Glutamatergic neuron (in vitro differentiated cells): ENCODE measurements around the gene EEFSEC. TPM values are rescaled to one million over a fixed set of nuclear protein-coding genes. Genes with fewer than 3 reads are reported as not detected.

Experiments used
- DNase-seq: peaks from one replicate; pipeline ENCODE4 v3.0.0; 2022
- H3K27ac Mint-ChIP-seq: one replicate; pipeline ENCODE4 v1.8.0; 2020; ENCODE audit warnings: mild to moderate bottlenecking, mixed read lengths, inconsistent platforms; ENCODE audit not compliant: unreplicated experiment
- H3K27me3 Mint-ChIP-seq: one replicate; pipeline ENCODE4 v1.8.0; 2020; ENCODE audit warnings: mild to moderate bottlenecking, moderate library complexity, mixed read lengths, inconsistent platforms; ENCODE audit not compliant: unreplicated experiment
- H3K36me3 Mint-ChIP-seq: one replicate; pipeline ENCODE4 v1.8.0; 2020; ENCODE audit warnings: mild to moderate bottlenecking, mixed read lengths, inconsistent platforms; ENCODE audit not compliant: unreplicated experiment
- H3K4me1 Mint-ChIP-seq: one replicate; pipeline ENCODE4 v1.8.0; 2020; ENCODE audit warnings: mild to moderate bottlenecking, low read depth, mixed read lengths, inconsistent platforms; ENCODE audit not compliant: unreplicated experiment
- H3K4me3 Mint-ChIP-seq: one replicate; pipeline ENCODE4 v1.8.0; 2020; ENCODE audit warnings: mild to moderate bottlenecking, mixed read lengths, inconsistent platforms; ENCODE audit not compliant: unreplicated experiment
- H3K9me3 Mint-ChIP-seq: one replicate; pipeline ENCODE4 v1.8.0; 2020; ENCODE audit warnings: mild to moderate bottlenecking, moderate library complexity, mixed read lengths, inconsistent platforms; ENCODE audit not compliant: unreplicated experiment
- total RNA-seq: library from RNA; stranded (reverse); fragmentation: NEBNext Ultra II Directional; extraction: Animal tissue kit (Norgen Biotek cat#: 25700); gene quantifications from one replicate; pipeline ENCODE4 v1.2.1, GENCODE V29; 2021; ENCODE audit not compliant: unreplicated experiment
- TF ChIP-seq, protein P1 (sequence below): fragments of 200-600 bp; sonication (generic); IDR thresholded peaks from one replicate; pipeline ENCODE4 v1.5.0; 2021; ENCODE audit not compliant: partially characterized antibody, unreplicated experiment

Gene EEFSEC
- total RNA-seq, 1 donor from 2014 or later = 8.3 TPM

DNA sequence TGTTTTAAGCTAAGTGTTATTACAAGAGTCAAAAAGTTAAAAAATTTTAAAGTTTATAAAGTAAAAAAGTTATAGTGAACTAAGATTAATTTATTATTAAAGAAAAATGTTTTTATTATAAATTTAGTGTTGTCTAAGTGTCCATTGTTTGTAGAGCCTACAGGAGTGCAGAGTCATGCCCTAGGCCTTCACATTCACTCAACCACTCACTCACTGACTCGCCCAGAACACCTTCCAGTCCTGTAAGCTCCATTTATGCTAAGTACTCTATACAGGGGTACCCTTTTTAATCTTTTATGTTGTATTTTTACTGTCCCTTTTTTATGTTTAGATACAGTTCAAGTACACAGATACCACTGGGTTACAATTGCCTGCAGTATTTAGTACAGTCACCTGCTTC is 37.2 kb downstream of the EEFSEC start:
- Mint-ChIP-seq H3K4me3 (no peak overlapping the region), H3K9me3 (peaks cover 2% of the 10 kb centered on the region)
- TF ChIP-seq, protein P1, sequence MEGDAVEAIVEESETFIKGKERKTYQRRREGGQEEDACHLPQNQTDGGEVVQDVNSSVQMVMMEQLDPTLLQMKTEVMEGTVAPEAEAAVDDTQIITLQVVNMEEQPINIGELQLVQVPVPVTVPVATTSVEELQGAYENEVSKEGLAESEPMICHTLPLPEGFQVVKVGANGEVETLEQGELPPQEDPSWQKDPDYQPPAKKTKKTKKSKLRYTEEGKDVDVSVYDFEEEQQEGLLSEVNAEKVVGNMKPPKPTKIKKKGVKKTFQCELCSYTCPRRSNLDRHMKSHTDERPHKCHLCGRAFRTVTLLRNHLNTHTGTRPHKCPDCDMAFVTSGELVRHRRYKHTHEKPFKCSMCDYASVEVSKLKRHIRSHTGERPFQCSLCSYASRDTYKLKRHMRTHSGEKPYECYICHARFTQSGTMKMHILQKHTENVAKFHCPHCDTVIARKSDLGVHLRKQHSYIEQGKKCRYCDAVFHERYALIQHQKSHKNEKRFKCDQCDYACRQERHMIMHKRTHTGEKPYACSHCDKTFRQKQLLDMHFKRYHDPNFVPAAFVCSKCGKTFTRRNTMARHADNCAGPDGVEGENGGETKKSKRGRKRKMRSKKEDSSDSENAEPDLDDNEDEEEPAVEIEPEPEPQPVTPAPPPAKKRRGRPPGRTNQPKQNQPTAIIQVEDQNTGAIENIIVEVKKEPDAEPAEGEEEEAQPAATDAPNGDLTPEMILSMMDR = no peak

DNA sequence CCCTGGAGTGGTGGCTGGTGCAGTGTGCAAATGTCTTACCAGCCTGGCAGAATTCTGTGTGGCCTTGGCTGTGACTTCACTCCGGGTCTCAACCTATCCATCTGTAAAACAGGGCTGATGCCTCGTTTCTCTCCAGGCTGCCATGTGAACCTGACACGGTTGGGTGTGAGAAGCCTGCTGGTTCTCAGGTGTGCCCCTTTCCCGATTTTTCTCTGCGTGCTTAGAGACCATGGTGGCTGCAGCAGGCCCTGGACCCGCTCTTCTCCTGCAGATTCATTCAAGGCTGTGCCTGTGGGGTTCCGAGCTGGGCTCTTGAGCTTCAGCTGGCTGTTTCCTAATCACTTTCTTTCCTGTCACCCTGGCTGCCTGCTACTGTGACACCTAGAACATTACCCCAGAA is 38.9 kb downstream of the EEFSEC start:
- H3K27me3 Mint-ChIP-seq = peaks cover 3% of the 10 kb centered on the region
- H3K27ac Mint-ChIP-seq = no peak overlapping the region
- no peak overlapping the region for H3K4me3 Mint-ChIP-seq
- TF ChIP-seq, protein P1 = no peak
- no peaks in the 10 kb centered on the region for H3K9me3 Mint-ChIP-seq
- DNase-seq = no peak
- H3K36me3 Mint-ChIP-seq = no peaks in the 10 kb centered on the region
- peaks cover 18% of the 10 kb centered on the region for H3K4me1 Mint-ChIP-seq

More for the DNA sequence above, 37.2 kb downstream of the EEFSEC start:
- H3K27ac Mint-ChIP-seq = no peak overlapping the region
- H3K36me3 Mint-ChIP-seq = no peaks in the 10 kb centered on the region
- DNase-seq = no peak
- peaks cover 3% of the 10 kb centered on the region for H3K27me3 Mint-ChIP-seq
- peaks cover 14% of the 10 kb centered on the region for H3K4me1 Mint-ChIP-seq

- Mint-ChIP-seq H3K36me3 (no peaks in the 10 kb centered on the region), H3K9me3 (no peaks in the 10 kb centered on the region), H3K4me1 (peaks cover 13% of the 10 kb centered on the region), H3K27me3 (peaks cover 2% of the 10 kb centered on the region), H3K27ac (no peak overlapping the region), H3K4me3 (no peak overlapping the region)
- no peak for DNase-seq
- TF ChIP-seq, protein P1 = no peak
Measured at GRCh38 chr3:128193168-128193567, 39.9 kb downstream of the EEFSEC start.

DNA sequence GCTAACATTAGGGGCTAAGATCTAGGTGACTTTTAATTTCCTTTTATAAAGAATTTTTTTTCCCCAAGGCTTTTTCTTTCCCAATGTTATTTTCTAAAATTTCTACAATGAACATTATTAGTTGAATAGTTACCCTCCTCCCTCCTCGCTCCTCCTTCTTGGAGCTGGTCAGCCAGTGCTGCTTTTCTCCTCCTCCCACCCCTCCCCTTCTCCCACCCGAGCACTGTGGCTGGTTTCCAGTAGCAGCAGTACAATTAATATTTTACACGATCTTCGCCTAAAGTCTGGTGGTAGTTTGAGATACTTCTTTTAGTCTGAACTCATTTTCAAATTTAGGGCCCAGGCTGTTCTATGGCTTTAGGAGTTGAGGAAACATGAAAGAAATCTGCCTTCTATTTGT is 41.6 kb downstream of the EEFSEC start:
- DNase-seq = no peak
- TF ChIP-seq, protein P1 = no peak
- H3K4me1 Mint-ChIP-seq = peaks cover 13% of the 10 kb centered on the region
- H3K27ac Mint-ChIP-seq = no peak overlapping the region
- no peaks in the 10 kb centered on the region for H3K36me3 Mint-ChIP-seq
- peaks cover 2% of the 10 kb centered on the region for H3K27me3 Mint-ChIP-seq
- no peaks in the 10 kb centered on the region for H3K9me3 Mint-ChIP-seq
- H3K4me3 Mint-ChIP-seq = no peak overlapping the region

DNA sequence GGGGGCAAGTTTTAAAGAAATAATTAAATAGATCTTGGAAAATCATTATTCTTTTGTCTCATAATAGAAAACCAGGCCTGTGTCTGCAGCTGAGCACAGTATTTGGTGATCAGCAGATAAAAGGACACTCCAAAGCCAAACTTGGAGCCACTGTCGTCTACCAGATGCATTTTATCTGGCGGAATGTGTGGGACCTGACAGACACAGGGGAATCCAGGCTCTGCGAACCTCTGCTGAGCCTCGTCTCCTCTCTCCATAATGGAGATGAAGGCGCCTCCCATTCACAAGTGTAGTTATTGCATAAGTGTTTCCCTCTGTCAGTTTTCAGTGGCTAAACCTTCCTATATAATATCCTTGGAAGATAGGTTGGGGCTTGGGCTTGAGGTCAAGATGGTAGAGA is 42.1 kb downstream of the EEFSEC start:
- no peak for DNase-seq
- Mint-ChIP-seq H3K4me1 (peaks cover 13% of the 10 kb centered on the region), H3K27me3 (peaks cover 2% of the 10 kb centered on the region), H3K27ac (no peak overlapping the region), H3K4me3 (no peak overlapping the region), H3K36me3 (no peaks in the 10 kb centered on the region), H3K9me3 (no peaks in the 10 kb centered on the region)
- TF ChIP-seq, protein P1 = no peak
